Left ventricle myocardium inferior (tissue), 1 donor: Measurements from ENCODE around the gene RHBDF2. TPM values are rescaled to one million over a fixed set of nuclear protein-coding genes. Genes with fewer than 3 reads are reported as not detected.

ENCODE experiments used
- DNase-seq: peaks from one replicate; pipeline ENCODE4 v3.0.0-alpha.2; 2020
- H3K27ac ChIP-seq: fragments of 200-600 bp; replicated peaks from 2 replicates; pipeline ENCODE4 v1.8.0; 2021
- H3K27me3 ChIP-seq: fragments of 200-600 bp; 2 replicates; pipeline ENCODE4 v1.8.0; 2021; ENCODE audit warnings: low read depth
- H3K36me3 ChIP-seq: fragments of 200-600 bp; 2 replicates; pipeline ENCODE4 v1.8.0; 2021
- H3K4me1 ChIP-seq: fragments of 200-600 bp; 2 replicates; pipeline ENCODE4 v1.8.0; 2021
- H3K4me3 ChIP-seq: fragments of 200-600 bp; 2 replicates; pipeline ENCODE4 v1.8.0; 2021; ENCODE audit warnings: mild to moderate bottlenecking, moderate library complexity
- H3K9me3 ChIP-seq: fragments of 200-600 bp; replicated peaks from 2 replicates; pipeline ENCODE4 v1.8.0; 2021
- intact Hi-C: fragments of 100-400 bp; cut with micrococcal nuclease; formaldehyde crosslinking; loops from one replicate; pipeline ENCODE4 v1.11.0; 2022
- total RNA-seq: library from RNA; stranded (reverse); fragmentation: NEBNext Ultra II Directional; extraction: Animal tissue kit (Norgen Biotek cat#: 25700); gene quantifications from one replicate; pipeline ENCODE4 v1.2.1, GENCODE V29; 2021
- TF ChIP-seq, protein P1 (sequence below): fragments of 200-600 bp; IDR thresholded peaks from 2 replicates; pipeline ENCODE4 v1.8.0; 2021; ENCODE audit warnings: antibody characterized with exemption, mild to moderate bottlenecking, borderline replicate concordance
- donor health status: DM: no; HTN: yes; CAD: no; lungs with severe emphysema.

RHBDF2 gene
- total RNA-seq, 1 donor from 2014 or later = 13.8 TPM

GRCh38 chr17:76539631-76540271, 38.5 kb upstream of the RHBDF2 start, which contains the start of gene PRCD:
TSS of gene PRCD (plus strand) at chr17:76540044. CDS start at chr17:76540142, 98 bp downstream.
- H3K27ac ChIP-seq = peak within 1 kb of the TSS; percentile 93
- intact Hi-C loops = no loop called here
- H3K4me1 ChIP-seq = peaks cover 92% of the 10 kb centered on the region
- H3K36me3 ChIP-seq = no peaks in the 10 kb centered on the region
- no peaks in the 10 kb centered on the region for H3K9me3 ChIP-seq
- H3K4me3 ChIP-seq = peak within 1 kb of the TSS; percentile 73
- TF ChIP-seq, protein P1, sequence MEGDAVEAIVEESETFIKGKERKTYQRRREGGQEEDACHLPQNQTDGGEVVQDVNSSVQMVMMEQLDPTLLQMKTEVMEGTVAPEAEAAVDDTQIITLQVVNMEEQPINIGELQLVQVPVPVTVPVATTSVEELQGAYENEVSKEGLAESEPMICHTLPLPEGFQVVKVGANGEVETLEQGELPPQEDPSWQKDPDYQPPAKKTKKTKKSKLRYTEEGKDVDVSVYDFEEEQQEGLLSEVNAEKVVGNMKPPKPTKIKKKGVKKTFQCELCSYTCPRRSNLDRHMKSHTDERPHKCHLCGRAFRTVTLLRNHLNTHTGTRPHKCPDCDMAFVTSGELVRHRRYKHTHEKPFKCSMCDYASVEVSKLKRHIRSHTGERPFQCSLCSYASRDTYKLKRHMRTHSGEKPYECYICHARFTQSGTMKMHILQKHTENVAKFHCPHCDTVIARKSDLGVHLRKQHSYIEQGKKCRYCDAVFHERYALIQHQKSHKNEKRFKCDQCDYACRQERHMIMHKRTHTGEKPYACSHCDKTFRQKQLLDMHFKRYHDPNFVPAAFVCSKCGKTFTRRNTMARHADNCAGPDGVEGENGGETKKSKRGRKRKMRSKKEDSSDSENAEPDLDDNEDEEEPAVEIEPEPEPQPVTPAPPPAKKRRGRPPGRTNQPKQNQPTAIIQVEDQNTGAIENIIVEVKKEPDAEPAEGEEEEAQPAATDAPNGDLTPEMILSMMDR = no peak
- peaks cover 18% of the 10 kb centered on the region for H3K27me3 ChIP-seq
- peak; percentile 17 for DNase-seq

GRCh38 chr17:76538941-76539570, 37.8 kb upstream of the RHBDF2 start:
- Histone ChIP-seq H3K27ac (peak overlapping the region; percentile 93), H3K9me3 (no peaks in the 10 kb centered on the region), H3K27me3 (peaks cover 18% of the 10 kb centered on the region), H3K36me3 (no peaks in the 10 kb centered on the region), H3K4me3 (peak overlapping the region; percentile 73), H3K4me1 (peaks cover 91% of the 10 kb centered on the region)
- TF ChIP-seq, protein P1 = no peak
- intact Hi-C loops = no loop called here
- DNase-seq = peak; percentile 9

DNA sequence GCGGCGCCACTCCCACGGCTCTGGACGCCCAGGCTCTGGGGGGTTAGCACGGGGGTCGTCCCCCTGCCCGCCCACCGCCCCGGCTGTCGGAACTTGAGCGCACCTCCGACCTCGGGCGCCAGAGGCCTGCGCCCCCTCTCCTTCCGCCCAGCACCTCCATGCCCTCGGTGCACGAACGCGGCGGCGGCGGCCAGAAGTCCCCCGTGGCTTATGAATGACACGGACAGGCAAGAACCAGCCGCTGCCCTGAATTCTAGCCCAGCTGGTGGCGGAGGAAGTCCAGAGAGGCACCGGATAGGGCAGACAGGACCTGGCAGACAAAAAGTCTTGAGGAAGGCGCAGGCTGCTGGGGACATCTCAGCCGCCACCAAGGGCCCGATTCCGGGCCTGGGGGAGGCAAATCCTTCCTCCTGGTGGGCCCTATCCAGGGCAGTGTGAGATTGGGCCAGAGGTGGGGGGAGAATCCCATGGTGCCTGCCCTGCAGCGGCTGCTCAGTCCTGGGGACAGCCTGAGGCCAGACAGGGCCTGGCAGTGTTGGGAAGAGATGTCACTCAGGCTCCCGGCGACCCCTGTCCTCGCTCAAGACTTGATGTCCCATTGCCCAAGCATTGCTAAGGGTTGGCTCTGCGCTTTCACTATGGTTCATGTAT, 37.2 kb upstream of the RHBDF2 start:
- peak overlapping the region; percentile 93 for H3K27ac ChIP-seq
- intact Hi-C loops = no loop called here
- H3K9me3 ChIP-seq = no peaks in the 10 kb centered on the region
- TF ChIP-seq, protein P1 = no peak
- no peaks in the 10 kb centered on the region for H3K36me3 ChIP-seq
- peaks cover 88% of the 10 kb centered on the region for H3K4me1 ChIP-seq
- H3K27me3 ChIP-seq = peaks cover 18% of the 10 kb centered on the region
- DNase-seq = peak; percentile 25
- peak overlapping the region; percentile 73 for H3K4me3 ChIP-seq

DNA sequence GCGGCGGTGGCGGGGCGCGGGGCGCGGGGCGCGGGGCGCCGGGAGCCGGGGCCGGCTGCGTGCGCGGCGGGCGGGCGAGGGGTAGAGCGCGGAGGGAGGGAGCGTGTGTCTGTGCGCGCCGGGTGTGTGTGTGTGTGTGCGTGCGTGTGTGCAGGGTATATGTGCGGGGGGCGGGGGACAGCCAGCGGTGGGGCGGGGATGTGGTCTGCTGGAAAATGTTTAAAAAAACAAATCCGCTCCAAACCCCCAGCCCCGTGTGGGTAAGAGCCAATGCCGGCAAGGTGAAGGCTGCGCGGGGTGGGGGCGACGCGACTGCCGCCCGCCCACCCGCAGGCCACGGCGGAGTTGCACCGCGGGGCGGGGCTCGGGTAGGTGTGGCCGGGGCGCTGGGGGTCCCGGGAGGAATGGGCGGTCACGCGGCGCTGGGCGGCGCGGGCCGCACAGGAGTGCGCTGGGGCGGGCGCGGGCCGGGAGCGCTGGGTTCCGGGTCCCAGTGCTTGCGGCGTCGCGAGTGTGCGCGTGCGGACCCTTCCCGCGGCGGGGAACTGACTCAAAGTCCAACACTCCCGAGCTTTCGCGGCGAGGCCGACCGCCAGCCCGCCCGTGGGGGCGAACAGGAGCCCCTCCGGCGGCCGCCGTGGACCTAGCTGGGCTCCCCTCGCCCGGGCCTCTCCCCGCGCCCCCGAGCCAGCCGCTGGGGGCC, 36.5 kb upstream of the RHBDF2 start, which contains the start of gene CYGB:
Gene CYGB (minus strand): TSS at position 132 of the 703 bp plus-strand sequence. CDS start 167 bp downstream, outside the sequence.
- peak; percentile 74 for DNase-seq
- H3K27ac ChIP-seq = peak within 1 kb of the TSS; percentile 93
- intact Hi-C loops = no loop called here
- no peaks in the 10 kb centered on the region for H3K9me3 ChIP-seq
- H3K27me3 ChIP-seq = peaks cover 18% of the 10 kb centered on the region
- TF ChIP-seq, protein P1 = no peak
- peak within 1 kb of the TSS; percentile 73 for H3K4me3 ChIP-seq
- peaks cover 88% of the 10 kb centered on the region for H3K4me1 ChIP-seq
- H3K36me3 ChIP-seq = no peaks in the 10 kb centered on the region

DNA sequence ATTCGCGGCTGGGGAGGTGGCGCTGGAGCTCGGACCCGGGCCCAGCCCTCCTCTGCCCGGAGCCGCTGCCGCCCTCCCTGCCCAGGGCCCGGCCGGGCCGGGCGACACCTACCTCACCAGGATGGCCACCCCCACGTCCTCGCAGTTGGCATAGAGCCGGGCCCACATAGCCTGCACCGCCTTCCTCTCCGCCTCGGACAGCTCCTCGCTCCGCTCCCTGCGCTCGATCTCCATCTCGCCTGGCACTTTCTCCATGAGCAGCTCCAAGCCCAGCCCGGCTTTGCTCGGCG, 36.0 kb upstream of the RHBDF2 start:
- intact Hi-C loops = no loop called here
- TF ChIP-seq, protein P1 = no peak

More for the DNA sequence above, 36.0 kb upstream of the RHBDF2 start:
- Histone ChIP-seq H3K4me3 (peak overlapping the region; percentile 73), H3K27ac (peak overlapping the region; percentile 93), H3K36me3 (no peaks in the 10 kb centered on the region), H3K9me3 (no peaks in the 10 kb centered on the region), H3K27me3 (peaks cover 18% of the 10 kb centered on the region), H3K4me1 (peaks cover 88% of the 10 kb centered on the region)
- DNase-seq = peak; percentile 55
